HEK293T (cell line): ENCODE data around the gene TSPOAP1.

Source experiments
- BHLHE40 ChIP-seq: fragments of 450-650 bp; IDR thresholded peaks from 2 replicates; pipeline ENCODE4 v1.6.1; 2016; ENCODE audit warnings: mild to moderate bottlenecking, moderate library complexity, borderline replicate concordance
- ELF4 ChIP-seq: fragments of 450-650 bp; IDR thresholded peaks from 2 replicates; pipeline ENCODE4 v1.6.1; 2017; ENCODE audit warnings: antibody characterized with exemption
- FOXK2 ChIP-seq: fragments of 450-650 bp; IDR thresholded peaks from 2 replicates; pipeline ENCODE4 v1.6.1; 2016; ENCODE audit warnings: mild to moderate bottlenecking
- FOXM1 ChIP-seq: fragments of 450-650 bp; IDR thresholded peaks from 2 replicates; pipeline ENCODE4 v1.6.1; 2017; ENCODE audit warnings: mild to moderate bottlenecking, borderline replicate concordance
- HDGF ChIP-seq: fragments of 450-650 bp; IDR thresholded peaks from 2 replicates; pipeline ENCODE4 v1.6.1; 2017; ENCODE audit warnings: antibody characterized with exemption, borderline replicate concordance
- LEF1 ChIP-seq: fragments of 450-650 bp; IDR thresholded peaks from 2 replicates; pipeline ENCODE4 v1.6.1; 2017; ENCODE audit warnings: mild to moderate bottlenecking, borderline replicate concordance
- SP1 ChIP-seq: fragments of 450-650 bp; IDR thresholded peaks from 2 replicates; pipeline ENCODE4 v1.6.1; 2017
- SUZ12 ChIP-seq: fragments of 450-650 bp; IDR thresholded peaks from 2 replicates; pipeline ENCODE4 v1.6.1; 2016; ENCODE audit warnings: mild to moderate bottlenecking
- TF ChIP-seq, protein P1 (sequence below): fragments of 450-650 bp; IDR thresholded peaks from 2 replicates; pipeline ENCODE4 v1.6.1; 2016

DNA sequence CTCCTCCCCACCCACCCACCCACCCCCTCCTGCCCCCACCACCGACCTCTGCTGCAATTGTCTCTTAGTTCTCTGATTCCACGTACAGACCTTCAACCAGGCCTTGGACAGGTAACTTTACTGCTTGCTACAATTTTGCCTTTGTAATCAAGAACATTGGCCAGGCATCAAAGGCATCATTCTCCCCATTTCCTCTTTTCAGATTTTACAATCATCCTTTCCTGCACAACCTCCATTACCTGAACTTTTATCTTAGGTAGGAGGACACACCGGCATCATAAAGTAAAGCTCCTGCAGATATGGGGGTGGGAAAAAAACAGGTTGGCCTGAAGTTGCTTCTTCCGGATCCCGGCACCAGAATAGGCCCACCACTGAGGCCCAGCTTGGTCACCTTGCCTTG is 49.1 kb upstream of the TSPOAP1 start:
- TF ChIP-seq ELF4 (no peak), FOXM1 (no peak), FOXK2 (no peak), SP1 (no peak), SUZ12 (no peak), BHLHE40 (no peak), LEF1 (no peak), HDGF (no peak)
- TF ChIP-seq, protein P1, sequence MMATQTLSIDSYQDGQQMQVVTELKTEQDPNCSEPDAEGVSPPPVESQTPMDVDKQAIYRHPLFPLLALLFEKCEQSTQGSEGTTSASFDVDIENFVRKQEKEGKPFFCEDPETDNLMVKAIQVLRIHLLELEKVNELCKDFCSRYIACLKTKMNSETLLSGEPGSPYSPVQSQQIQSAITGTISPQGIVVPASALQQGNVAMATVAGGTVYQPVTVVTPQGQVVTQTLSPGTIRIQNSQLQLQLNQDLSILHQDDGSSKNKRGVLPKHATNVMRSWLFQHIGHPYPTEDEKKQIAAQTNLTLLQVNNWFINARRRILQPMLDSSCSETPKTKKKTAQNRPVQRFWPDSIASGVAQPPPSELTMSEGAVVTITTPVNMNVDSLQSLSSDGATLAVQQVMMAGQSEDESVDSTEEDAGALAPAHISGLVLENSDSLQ: no peak
